Embryonic facial prominence (tissue), 1 donor: ENCODE data around the gene FBXO42.
"Not testable (repeated sequence)": the region's sequence is repeated elsewhere in the genome, so short reads cannot be mapped to it uniquely, and the experiment has no call there.

Experiments used
- DNase-seq: peaks from one replicate; pipeline ENCODE4 v3.0.0-alpha.2; 2016; ENCODE audit errors: extremely low spot score

FBXO42 gene

DNA sequence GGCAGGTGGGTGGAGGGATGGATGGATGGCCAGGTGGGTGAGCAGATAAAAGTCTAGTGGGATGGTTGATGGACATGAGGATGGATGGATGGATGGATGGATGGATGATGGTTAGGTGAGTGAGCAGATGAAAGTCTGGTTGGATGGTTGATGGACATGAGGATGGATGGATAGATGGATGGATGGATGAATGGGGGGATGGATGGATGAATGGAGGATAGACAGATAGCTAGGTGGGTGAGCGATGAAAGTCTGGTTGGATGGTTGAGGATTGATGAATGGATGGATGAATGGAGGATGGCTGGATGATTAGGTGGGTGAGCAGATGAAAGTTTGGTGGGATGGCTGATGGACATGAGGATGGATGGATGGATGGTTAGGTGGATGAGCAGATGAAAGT is 130.8 kb downstream of the FBXO42 start:
- DNase-seq: no peak

DNA sequence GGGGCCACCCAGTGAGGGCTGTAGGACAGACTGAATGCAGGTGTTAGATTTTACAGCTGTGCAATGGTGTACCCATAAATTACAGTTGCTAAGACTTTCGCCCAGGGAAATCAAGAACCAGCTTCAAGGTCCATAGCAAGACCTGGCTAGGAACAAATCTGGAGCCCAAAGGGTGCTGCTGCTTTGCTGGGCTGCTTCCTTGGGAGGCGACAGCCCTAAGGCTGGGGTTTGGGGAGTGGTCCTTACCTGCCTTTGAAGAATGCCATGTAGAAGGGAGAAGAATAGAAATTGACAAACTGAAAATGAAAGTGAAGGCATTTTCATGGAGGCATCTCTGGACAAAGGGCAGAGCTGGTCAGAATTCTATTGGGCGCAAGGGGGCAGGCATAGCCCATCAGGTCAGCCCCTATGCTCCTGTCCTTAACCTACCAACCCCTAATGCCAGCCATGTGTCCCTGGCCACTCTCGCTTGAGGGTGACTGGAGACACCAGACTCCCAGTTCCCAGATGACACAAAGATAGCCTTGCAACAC is 132.2 kb downstream of the FBXO42 start:
- DNase-seq: no peak

DNA sequence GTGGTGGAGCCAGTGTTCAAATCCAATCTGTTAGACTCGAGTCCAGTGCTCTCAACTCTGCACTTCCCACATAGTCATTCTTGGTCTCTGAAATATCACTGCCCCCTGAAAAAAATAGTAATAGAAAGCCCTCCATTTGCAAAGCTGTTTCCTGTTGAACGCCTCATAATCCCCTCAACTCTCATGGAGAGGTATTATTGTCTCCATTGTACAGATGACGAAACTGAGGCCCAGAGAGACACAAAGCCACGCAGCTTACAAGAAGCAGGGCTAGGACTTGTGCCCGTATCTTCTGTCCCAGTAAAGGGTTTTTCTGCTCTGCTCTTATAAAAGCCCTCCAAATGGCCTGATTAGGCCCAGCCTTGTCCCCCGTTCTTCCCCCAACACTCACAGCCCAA is 133.6 kb downstream of the FBXO42 start:
- no peak for DNase-seq

DNA sequence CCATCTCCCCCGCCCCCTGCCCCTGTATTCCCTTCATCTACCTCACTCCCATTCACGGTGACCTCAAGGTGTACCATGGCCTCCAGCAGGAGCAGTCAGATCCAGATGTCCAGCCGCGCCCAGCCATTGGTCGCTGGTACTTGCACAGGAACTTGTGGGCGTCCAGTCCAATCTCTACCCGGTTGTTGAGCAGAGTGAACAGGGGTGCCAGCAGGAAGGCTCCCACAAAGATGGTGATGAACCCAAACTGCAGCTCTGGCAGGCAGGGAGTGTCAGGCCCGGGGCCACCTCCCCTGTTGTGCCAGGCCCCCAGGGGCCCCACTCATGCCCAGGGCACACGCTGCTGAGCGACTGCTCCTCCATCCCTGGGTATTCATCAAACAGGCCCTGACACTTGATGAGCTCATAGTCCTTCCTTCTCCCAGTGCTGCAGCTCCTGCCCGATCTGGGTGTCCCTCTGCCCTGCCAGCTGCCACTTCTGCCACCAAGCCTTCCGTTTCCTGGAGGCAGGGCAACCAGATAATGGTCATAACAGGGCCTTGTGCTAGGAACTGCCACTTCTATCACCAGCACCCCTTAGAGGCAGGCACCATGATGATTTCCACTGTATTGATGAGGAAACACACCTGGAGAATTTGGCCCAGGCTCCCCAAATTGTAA is 134.1 kb downstream of the FBXO42 start:
- no peak for DNase-seq

DNA sequence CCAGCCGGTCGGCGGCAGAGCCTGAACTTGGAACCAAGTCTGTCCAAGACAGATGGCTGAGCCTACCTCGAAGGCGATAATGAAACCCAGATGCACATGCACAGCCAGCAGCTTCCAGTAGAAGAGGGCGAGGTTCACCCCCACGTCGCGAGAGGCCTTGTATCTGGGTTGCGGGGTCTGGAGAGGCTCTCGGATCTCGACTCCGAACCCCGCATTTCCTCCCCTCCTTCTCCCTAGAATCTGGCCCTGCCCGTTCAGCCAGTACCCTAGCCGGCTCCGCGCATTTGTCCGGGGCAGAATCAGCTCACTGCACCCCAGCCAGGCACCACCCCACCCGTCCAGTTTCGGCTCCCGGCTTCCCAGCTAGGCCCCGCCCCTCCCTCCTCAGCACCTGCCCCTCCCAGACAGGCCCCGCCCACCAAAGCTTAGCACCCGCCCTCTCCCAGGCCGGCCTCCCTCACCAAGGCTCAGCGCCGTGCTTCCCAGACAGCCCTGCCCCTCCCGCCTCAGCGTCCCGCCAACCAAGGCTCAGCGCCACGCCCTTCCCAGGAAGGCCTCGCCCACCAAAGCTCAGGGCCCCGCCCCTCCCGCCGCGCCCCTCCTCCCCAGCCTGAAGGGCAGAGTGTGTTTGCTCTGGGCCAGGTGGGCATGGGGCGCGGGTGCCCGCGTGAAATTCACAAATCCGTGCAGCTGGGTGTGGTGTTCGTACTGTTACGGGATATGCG is 135.1 kb downstream of the FBXO42 start:
- peak; percentile 92 for DNase-seq

DNA sequence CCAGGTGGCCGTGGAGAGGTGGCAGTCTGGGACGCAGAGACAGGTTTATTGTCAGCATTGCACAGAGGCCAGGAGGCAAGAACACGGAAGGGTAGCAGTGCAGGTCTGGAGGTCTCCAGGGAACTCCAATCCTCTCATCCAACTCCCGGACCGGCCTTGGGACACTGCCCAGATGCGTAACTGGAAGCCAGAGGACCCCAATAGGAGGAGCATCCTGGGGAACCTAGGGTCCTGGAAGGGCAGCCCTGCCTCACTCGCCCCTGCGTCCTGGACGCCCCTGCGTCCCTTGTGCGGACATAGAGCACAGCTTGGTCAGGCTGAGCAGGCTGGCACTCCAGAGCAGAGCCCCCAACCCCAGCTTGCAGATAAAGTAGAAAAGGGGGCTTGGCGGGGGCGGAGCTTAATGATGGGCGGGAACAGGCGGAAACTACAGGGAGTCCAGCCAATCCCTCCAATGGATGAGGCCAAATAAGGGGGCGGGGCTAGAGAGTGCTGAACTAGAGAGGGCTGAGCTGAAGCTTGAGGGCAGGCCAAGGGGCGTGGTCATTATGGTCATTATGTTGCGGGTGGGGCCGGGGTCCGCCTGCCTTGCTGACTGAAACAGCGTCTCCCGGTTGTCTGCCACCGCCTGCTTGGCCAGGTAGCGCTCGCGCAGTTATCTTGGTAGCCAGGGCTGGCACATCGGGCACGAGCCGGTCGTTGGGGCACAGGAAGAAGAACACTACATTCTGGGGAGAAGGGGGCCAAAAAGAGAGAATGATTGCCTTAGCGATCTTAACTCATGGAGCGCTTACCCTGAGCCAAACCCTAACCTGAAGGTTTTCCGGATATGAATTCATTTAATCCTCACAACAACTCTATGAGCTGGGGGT is 136.2 kb downstream of the FBXO42 start:
- DNase-seq: peak; percentile 80

DNA sequence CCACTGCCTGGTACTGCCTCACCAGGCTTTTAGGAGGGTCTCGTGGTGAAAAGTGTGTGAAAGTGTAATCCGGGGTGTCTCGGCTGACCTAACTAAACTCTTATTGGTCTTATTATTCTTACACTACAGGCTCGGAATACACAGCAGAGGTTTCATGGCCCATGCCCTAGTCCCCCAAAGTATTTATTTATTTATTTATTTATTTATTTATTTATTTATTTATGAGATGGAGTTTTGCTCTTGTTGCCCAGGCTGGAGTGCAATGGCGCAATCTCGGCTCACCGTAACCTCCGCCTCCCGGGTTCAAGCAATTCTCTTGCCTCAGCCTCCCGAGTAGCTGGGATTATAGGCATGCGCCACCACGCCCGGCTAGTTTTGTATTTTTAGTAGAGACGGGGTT is 137.0 kb downstream of the FBXO42 start:
- DNase-seq: not testable (repeated sequence)

DNA sequence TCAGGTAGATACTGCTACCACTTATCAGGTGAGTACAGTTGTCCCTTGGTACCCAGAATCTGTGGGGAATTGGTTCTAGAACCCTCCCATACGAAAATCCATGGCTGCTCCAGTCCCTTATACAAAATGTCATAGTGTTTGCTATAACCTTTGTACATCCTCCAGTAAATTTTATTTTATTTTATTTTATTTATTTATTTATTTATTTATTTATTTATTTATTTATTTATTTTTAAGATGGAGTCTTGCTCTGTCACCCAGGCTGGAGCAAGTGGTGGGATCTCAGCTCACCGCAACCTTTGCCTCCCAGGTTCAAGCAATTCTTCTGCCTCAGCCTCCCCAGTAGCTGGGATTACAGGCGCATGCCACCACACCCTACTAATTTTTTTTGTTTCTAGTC is 138.7 kb downstream of the FBXO42 start:
- not testable (repeated sequence) for DNase-seq

DNA sequence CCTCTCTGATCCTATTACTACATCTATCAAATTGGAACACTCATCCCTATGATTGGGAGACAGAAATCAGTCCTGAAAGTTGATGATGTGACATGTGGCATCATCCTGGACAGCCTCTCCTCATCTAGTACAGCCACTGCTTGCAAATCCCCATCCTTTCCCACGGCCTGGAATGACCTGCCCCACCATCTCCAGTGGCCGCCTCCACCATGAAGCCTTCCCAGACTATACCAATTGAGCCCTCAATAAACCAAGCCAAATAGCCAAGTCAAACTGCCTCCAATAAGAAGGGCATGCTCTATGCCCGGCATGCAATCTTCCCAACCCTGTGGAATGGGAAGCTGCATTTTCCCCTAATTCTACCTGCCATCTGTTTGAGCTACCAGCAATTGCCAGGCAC is 139.3 kb downstream of the FBXO42 start:
- no peak for DNase-seq

DNA sequence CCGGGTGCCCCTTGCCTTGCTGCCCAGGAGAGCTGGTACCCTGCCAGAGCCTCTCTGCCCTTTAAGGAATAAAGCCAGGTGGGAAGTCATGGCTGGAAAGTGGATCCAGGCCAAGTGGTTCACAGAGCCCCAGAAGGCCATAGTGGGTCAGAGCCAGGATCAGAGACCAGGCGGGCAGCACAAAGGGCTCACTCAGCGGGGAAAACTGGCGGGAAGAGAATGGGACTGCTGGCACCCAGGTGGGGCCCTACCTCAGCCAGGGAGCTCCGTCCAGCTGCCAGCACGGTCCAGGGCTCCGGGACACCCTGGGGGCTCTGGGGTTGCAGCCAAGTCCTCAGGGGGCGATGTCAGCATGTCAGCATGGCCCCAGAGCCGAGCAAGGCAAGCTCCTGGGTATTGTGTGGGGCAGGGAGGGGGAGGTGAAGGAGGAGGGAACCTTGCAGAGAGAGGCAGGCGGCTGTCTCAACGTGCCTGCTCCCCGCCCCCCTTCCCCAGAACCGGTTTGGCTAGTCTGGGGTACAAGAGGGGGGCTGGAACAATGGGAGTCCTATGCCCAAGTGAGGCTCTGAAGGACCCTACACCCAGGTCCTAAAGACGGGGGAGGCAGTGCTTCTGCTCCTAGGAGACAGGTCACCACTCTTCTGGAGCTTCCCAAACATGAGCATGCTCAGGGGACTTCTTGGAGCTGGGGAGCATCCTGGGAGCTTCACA is 139.9 kb downstream of the FBXO42 start, which contains the start of gene ARHGEF19:
ARHGEF19 (minus strand) TSS at position 402 of the 711 bp plus-strand sequence. CDS start 3,598 bp downstream, outside the sequence.
- no peak for DNase-seq

DNA sequence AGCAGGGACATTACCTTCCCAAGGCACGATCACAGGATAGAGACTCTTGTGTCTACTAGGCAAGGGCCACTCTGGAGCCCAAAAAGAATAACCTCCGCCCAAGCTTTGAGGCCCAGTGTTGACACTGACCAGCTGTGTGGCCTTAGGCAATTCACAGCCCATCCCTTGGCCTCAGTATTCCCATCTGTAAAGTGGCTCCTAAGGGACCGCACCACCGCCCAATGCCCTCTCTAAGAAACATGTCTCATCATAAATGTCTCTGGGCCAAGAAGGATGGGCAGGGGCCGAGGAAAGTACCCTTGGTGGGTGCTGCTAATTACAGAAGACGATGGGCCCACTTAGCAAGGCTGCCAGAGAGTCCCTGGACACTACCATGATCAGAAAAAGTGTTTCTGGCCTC is 140.5 kb downstream of the FBXO42 start:
- no peak for DNase-seq

DNA sequence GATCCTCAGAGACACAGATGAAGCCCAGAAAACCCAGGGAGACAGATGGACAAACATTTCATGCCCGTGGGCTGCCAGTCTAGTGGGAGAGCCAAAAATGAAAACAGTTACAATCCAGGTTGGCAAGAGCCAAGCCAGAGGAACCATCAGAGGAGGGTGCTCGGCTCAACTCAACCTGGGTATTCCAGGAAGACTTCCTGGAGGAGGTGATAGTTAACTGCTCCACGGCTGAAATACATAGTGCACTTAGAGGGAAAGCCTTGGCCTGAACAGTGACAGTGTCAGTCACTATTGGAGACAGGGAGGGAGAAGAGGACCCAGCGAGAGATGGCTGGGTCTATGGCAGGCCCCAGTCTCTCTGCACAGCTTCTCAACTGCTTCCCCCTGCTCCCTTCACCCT is 141.7 kb downstream of the FBXO42 start:
- DNase-seq: no peak

DNA sequence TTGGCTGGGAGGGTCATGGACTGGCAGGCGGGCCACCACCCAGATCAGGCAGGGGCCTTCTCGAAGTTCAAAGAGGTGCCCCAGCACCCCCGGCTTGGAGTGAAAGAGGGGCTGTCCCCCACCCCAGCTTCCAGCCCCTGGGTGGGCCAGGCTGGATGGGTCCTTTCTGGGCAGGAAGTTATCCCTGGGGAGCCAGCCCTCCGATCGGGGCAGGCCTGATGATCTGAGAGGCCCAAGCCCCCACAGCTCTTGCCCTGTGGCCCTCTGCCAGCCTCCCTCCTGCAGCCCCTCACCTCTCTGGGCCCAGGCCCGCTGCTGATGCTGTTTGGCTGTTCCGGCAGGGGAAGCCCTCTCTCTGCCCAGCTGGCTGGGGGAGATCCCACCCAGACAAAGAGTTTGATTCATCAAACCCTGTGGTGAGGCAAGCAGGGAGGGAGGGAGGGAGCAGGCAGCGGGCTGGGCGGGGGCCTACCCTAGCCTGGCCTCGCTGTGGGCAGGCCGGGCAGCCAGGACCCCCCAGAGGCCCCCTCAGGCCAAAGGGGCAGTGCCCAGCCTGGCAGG is 142.4 kb downstream of the FBXO42 start:
- no peak for DNase-seq

DNA sequence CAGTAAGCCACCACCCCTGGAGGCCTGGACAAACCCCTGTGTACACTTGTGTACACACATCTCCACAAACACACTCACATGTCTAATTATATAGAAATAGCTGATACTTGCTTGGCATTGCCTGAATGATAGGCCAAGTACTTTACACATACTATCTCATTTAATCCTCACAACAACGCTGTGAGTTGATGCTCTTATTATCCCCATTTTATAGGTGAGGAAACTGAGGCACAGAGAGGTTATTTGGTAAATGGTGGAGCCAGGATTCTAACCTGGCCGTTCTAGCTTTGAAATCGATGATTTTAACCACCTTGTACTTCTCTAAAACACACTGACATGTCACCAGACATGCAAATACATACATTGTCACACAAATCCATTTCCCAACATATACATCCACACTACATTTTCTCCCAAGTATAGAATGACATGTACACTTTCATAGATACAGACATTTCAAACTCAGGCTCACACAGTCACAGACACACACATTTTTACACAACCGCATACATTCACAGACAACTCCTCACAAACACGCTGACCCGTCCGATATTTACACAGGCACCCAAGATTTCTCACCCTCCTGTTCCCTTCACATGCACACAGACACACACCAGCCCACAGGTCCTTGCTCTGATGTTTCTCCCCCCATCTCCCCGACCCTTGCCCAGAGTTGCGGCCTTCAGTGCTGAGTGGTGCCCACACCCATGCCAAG is 143.0 kb downstream of the FBXO42 start:
- DNase-seq: no peak

DNA sequence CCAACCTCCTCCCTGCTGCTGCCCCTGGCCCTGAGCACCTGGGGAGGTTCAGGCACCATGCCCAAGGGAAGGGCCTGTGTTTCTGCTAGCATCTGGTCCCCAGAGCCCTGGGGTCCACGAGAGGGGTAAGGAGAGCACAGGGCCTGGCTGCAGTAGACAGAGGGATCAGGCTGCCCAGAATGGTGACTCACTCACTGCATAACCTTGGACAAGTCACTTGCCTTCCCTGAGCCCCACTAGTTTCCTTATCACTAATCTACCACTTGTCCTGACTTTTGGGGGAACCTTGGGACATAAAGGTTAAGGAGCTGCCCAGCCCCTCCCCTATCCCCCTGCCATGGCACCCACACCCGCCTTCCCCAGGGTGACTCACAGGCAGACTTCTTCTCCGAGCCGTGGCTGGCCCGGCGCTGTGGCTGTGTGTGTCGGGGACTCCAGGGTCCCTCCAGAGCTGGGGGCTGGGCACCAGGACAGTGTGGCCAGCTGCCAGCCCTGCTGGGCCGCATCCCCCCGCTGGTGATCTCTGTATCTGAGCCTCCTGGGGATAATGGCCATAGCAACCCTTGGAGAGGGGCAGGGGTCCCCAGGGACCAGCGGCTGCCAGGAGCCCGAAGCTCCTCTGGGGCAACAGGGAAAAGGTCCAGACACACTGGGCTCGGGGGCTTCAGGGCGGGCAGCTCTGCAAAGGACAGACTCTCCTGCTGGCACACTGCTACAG is 143.9 kb downstream of the FBXO42 start:
- no peak for DNase-seq

DNA sequence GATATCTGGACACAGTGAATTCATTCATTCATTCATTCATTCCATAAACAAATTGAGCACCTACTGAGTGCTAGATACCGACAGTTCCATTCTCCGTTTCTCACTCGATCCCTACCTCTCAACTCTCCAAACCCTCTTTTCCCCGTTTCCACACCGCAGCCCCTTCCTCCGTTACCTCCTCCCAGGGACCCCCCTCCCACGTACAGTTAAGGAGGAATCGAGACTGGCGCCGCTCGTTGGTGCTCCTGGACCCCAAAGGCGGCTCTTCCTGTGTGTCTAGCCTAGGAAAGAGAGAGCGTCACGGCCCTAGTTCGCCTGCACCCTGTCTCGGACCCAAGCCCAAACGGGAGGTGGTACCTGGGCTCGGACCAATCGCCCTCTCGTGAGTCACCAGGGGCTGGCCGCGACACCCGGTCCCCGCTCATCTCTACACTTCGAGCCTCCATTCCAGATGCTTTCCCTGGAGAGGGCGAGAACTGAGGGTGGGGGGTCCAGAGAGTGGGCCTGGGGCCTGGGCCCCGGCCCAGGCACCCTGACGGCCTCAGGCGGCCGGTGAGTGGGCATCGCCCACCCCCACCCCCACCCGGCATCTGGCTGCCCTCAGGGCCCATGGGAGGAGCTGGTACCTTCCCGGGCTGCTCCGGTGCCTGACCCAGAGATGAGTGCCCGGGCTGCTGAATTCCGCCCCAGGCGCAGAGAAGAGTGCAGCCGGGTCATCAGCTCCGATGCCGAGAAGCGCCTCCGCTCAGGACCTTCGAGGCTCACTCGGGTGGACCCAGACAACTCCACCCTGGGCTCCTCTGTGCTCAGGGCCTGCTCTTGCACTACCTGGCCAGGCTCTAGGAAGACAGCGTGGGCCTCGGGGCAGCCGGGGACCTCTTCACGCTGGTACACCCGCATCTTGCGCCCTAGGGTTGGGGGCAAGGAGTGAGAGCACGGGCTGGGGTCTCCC is 144.7 kb downstream of the FBXO42 start:
- DNase-seq: no peak

DNA sequence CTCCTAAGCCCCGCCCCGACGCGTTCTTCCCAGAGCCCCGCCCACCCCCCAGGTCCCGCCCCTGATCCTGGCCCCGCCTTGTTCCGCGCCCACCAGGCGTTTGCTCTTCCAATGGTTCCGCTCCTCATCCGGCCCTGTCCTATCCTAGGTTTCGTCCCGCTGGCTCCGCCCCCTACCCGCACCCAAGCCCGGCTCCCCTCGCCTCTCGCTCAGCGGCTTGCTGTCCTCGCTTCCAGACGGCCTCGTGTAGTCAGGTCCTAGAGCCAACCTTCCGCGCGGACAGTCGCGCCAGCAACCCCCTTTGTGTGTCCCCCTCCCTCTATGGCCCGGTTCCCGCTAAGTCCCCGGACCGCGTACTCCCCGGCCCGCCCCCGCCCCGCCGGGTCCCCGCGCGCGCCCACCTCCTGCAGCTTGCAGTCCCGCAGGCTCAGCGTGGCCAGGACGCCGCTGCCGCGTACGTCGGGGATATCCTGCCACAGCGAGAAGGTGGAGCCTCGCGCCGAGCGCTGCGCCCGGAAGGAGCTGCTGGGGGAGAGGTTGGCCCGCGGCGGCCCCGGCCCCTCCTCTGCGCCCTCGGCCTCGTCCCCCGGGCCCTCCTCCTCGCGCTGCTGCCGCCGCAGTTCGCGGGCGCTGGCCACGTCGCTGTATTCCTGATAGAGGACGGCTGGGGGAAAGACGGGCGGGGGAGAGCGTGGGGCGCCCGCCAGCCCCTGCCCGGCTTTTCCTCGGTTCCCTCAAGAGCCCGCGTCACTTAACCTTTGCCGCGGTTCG is 145.5 kb downstream of the FBXO42 start:
- peak; percentile 96 for DNase-seq
